Psoas muscle (tissue), 8 donors: Measurements from ENCODE around the gene LTBP1. TPM values are rescaled to one million over a fixed set of nuclear protein-coding genes. Genes with fewer than 3 reads are reported as not detected.

Source experiments
- ATAC-seq, 4 donors: fragments of 200-7000 bp; cut with Tn5 transposase; one replicate each; pipeline ENCODE4 v1.9.1; 2020; ENCODE audit warnings: moderate library complexity in 3 of 4, mild to moderate bottlenecking in 2 of 4
- DNase-seq, 2 donors: peaks; one replicate each; pipeline ENCODE4 v3.0.0-alpha.2; 2020
- H3K27ac ChIP-seq: fragments of 200-600 bp; one replicate; pipeline ENCODE4 v1.8.0; 2022
- H3K27me3 ChIP-seq, 3 donors: fragments of 200-600 bp in 1 of 3; one replicate each; pipeline versions ENCODE4 v1.6.1 to v1.8.0; 2013 to 2022; ENCODE audit warnings: low read length in 2 of 3, mild to moderate bottlenecking in 2 of 3, moderate library complexity in 1 of 3; ENCODE audit not compliant: insufficient read depth in 3 of 3
- H3K36me3 ChIP-seq, 2 donors: fragments of 200-600 bp in 1 of 2; one replicate each; pipeline versions ENCODE4 v1.6.1 to v1.8.0; 2013 to 2022; ENCODE audit warnings: low read depth in 1 of 2, mild to moderate bottlenecking in 1 of 2, moderate library complexity in 1 of 2; ENCODE audit not compliant: insufficient read depth in 1 of 2
- H3K4me1 ChIP-seq: fragments of 200-600 bp; one replicate; pipeline ENCODE4 v1.8.0; 2022
- H3K4me3 ChIP-seq: fragments of 200-600 bp; one replicate; pipeline ENCODE4 v1.8.0; 2022; ENCODE audit warnings: mild to moderate bottlenecking
- H3K9me3 ChIP-seq: fragments of 200-600 bp; one replicate; pipeline ENCODE4 v1.8.0; 2022
- CTCF ChIP-seq: fragments of 200-600 bp; IDR thresholded peaks from one replicate; pipeline ENCODE4 v1.8.0; 2022; ENCODE audit warnings: antibody characterized with exemption
- WGBS, 3 donors: extraction: QIAGEN DNeasy Blood & Tissue Kit; methylation state at CpG; one replicate each; pipeline versions ENCODE4 v1.1.6 to v1.1.7; 2013; 5-methylcytosine and 5-hydroxymethylcytosine counted together
- intact Hi-C, 2 donors: fragments of 100-400 bp; cut with DNase I; formaldehyde crosslinking; loops; one replicate each; pipeline versions ENCODE4 v1.11.0 to v1.14.2; 2022
- polyA plus RNA-seq, 3 donors: library from polyadenylated mRNA; stranded (reverse); fragments of 200-250 nt; gene quantifications; one replicate each; pipeline ENCODE4 v1.2.3, GENCODE V29; 2013
- total RNA-seq, 4 donors: library from RNA; stranded (reverse); fragmentation: NEBNext Ultra II Directional in 2 of 4; extraction: Animal tissue kit (Norgen Biotek cat#: 25700) in 2 of 4; gene quantifications; one replicate each; pipeline versions ENCODE4 v1.2.1 to v1.2.4, GENCODE V29; 2021 to 2023
- donor health status: healthy with polysubstance abuse.
- donor health status: DM: no; HTN: no; CAD: no; lungs with moderate emphysema.
- donor health status: Bipolar disorder and iron deficiency.
- donor health status: healthy.
- donor health status: DM: yes; HTN: yes; CAD: no.
- donor health status: DM: no; HTN: no; CAD: no.
- donor health status: DM: no; HTN: no; CAD: no.
- donor health status: DM: yes; HTN: yes; CAD: no.

Gene LTBP1
- total and polyA plus RNA-seq, 7 donors = 5.9 to 26.8 (median 9.5) TPM

- Histone ChIP-seq H3K4me1 (no peaks in the 10 kb centered on the region), H3K27me3 (no peaks in the 10 kb centered on the region), H3K27ac (no peak overlapping the region), H3K9me3 (no peaks in the 10 kb centered on the region), H3K4me3 (no peak overlapping the region), H3K36me3 (no peaks in the 10 kb centered on the region)
- intact Hi-C loops = no loop called here
- TF ChIP-seq CTCF = no peak
- DNase-seq = no peak
- ATAC-seq = no peak
- 89 to 95% (median 91%) methylated on average over 2 of the region's 2 CpGs for WGBS, 3 donors
Measured at GRCh38 chr2:33238111-33238510, 291.4 kb downstream of the LTBP1 start.

- Histone ChIP-seq H3K36me3 (no peaks in the 10 kb centered on the region), H3K4me1 (no peaks in the 10 kb centered on the region), H3K4me3 (no peak overlapping the region), H3K27ac (no peak overlapping the region), H3K27me3 (no peaks in the 10 kb centered on the region), H3K9me3 (no peaks in the 10 kb centered on the region)
- intact Hi-C loops = no loop called here
- 54 to 63% (median 59%) methylated on average over 4 of the region's 4 CpGs for WGBS, 3 donors
- no peak for DNase-seq
- no peak for ATAC-seq
- no peak for TF ChIP-seq CTCF
Measured at GRCh38 chr2:33240178-33240577, 293.4 kb downstream of the LTBP1 start.

GRCh38 chr2:33241072-33241471 lies 294.3 kb downstream of the LTBP1 start:
- WGBS, 3 donors = 73 to 79% (median 74%) methylated on average over 5 of the region's 5 CpGs
- Histone ChIP-seq H3K4me3 (no peak overlapping the region), H3K9me3 (no peaks in the 10 kb centered on the region), H3K27ac (no peak overlapping the region), H3K4me1 (no peaks in the 10 kb centered on the region), H3K27me3 (no peaks in the 10 kb centered on the region), H3K36me3 (no peaks in the 10 kb centered on the region)
- no peak for TF ChIP-seq CTCF
- ATAC-seq (no peak), DNase-seq (no peak)
- intact Hi-C loops = no loop called here

GRCh38 chr2:33241581-33241980 lies 294.8 kb downstream of the LTBP1 start:
- no peak for TF ChIP-seq CTCF
- 68 to 87% (median 82%) methylated on average over 3 of the region's 3 CpGs for WGBS, 3 donors
- Histone ChIP-seq H3K27me3 (no peaks in the 10 kb centered on the region), H3K4me3 (no peak overlapping the region), H3K36me3 (no peaks in the 10 kb centered on the region), H3K27ac (no peak overlapping the region), H3K9me3 (no peaks in the 10 kb centered on the region), H3K4me1 (no peaks in the 10 kb centered on the region)
- ATAC-seq (no peak), DNase-seq (no peak)
- intact Hi-C loops = no loop called here

- Histone ChIP-seq H3K27ac (no peak overlapping the region), H3K4me1 (no peaks in the 10 kb centered on the region), H3K9me3 (no peaks in the 10 kb centered on the region), H3K27me3 (no peaks in the 10 kb centered on the region), H3K4me3 (no peak overlapping the region), H3K36me3 (no peaks in the 10 kb centered on the region)
- intact Hi-C loops = no loop called here
- 80 to 100% (median 100%) methylated on average over 1 of the region's 1 CpG for WGBS, 3 donors
- ATAC-seq (no peak), DNase-seq (no peak)
- TF ChIP-seq CTCF = no peak
Measured at GRCh38 chr2:33242845-33243244, 296.1 kb downstream of the LTBP1 start.
